Measurements from ENCODE around the gene VMP1.

Gene VMP1

GRCh38 chr17:59743842-59744241 lies 36.4 kb downstream of the VMP1 start:
- no peak overlapping the region for H3K27ac ChIP-seq
- TF ChIP-seq, protein P1, sequence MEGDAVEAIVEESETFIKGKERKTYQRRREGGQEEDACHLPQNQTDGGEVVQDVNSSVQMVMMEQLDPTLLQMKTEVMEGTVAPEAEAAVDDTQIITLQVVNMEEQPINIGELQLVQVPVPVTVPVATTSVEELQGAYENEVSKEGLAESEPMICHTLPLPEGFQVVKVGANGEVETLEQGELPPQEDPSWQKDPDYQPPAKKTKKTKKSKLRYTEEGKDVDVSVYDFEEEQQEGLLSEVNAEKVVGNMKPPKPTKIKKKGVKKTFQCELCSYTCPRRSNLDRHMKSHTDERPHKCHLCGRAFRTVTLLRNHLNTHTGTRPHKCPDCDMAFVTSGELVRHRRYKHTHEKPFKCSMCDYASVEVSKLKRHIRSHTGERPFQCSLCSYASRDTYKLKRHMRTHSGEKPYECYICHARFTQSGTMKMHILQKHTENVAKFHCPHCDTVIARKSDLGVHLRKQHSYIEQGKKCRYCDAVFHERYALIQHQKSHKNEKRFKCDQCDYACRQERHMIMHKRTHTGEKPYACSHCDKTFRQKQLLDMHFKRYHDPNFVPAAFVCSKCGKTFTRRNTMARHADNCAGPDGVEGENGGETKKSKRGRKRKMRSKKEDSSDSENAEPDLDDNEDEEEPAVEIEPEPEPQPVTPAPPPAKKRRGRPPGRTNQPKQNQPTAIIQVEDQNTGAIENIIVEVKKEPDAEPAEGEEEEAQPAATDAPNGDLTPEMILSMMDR (IDR thresholded peaks at IDR 0.05): no peak
- H3K27me3 ChIP-seq: no peaks in the 10 kb centered on the region
- H3K9me3 ChIP-seq: no peaks in the 10 kb centered on the region
- H3K36me3 ChIP-seq: peaks cover 4 to 29% (median 5%) of the 10 kb centered on the region in 3 donors
- DNase-seq: no peak
- no peak overlapping the region for H3K4me3 ChIP-seq
- no peaks in the 10 kb centered on the region for H3K4me1 ChIP-seq
- intact Hi-C loops (cut with DNase I; ENCODE audit: low total_unique reads): no loop called here

GRCh38 chr17:59745040-59745439 lies 37.6 kb downstream of the VMP1 start:
- Histone ChIP-seq H3K4me1 (no peaks in the 10 kb centered on the region), H3K27ac (no peak overlapping the region), H3K36me3 (peaks cover 0 to 19% (median 5%) of the 10 kb centered on the region in 3 donors), H3K4me3 (no peak overlapping the region), H3K9me3 (no peaks in the 10 kb centered on the region), H3K27me3 (no peaks in the 10 kb centered on the region)
- intact Hi-C loops (cut with DNase I; ENCODE audit: low total_unique reads): no loop called here
- TF ChIP-seq, protein P1 (IDR thresholded peaks at IDR 0.05): no peak
- DNase-seq: no peak

DNA sequence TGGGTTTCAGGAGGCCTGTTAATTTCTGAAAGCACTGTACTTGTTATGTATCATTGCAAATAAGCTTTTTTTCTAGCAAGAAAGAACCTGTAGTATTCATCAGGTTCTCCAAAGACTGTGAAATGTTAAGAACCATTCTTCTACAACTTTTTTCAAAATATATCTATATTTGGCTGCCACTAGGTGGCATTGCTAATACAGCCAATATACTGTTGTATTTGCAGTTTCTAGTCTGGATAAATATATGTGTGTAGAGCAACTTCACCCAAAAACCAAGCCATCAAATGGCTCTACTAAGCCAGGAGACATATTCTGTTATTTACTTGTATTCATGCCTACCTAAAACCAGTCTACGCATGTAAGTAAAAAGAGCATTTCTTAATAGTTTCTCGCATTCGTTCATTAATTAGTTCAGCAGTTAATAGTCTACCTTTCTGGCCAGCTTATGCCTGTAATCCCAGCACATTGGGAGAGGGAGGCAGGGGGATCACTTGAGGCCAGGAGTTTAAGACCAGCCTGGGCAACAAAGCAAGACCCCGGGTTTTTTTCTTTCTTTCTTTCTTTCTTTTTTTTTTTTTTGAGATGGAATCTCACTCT lies 39.5 kb downstream of the VMP1 start:
- Histone ChIP-seq H3K4me3 (no peak overlapping the region), H3K4me1 (no peaks in the 10 kb centered on the region), H3K9me3 (no peaks in the 10 kb centered on the region), H3K36me3 (peaks cover 0 to 13% (median 5%) of the 10 kb centered on the region in 3 donors), H3K27ac (no peak overlapping the region), H3K27me3 (no peaks in the 10 kb centered on the region)
- intact Hi-C loops (cut with DNase I; ENCODE audit: low total_unique reads): no loop called here
- TF ChIP-seq, protein P1 (IDR thresholded peaks at IDR 0.05): peak; percentile 61 to 72
- DNase-seq: no peak

GRCh38 chr17:59748591-59748990 lies 41.1 kb downstream of the VMP1 start:
- intact Hi-C loops (cut with DNase I; ENCODE audit: low total_unique reads): no loop called here
- no peak for DNase-seq

GRCh38 chr17:59751955-59752413 lies 44.5 kb downstream of the VMP1 start:
- H3K4me3 ChIP-seq: no peak overlapping the region
- H3K9me3 ChIP-seq: no peaks in the 10 kb centered on the region
- H3K27ac ChIP-seq: no peak overlapping the region
- intact Hi-C loops (cut with DNase I; ENCODE audit: low total_unique reads): loop anchor here (2.0 kb wide), 1 partner anchor 87 kb away; no protein-coding TSS in a partner anchor
- no peak for DNase-seq
- no peaks in the 10 kb centered on the region for H3K27me3 ChIP-seq
- peaks cover 0 to 32% (median 11%) of the 10 kb centered on the region in 4 donors for H3K4me1 ChIP-seq
- no peaks in the 10 kb centered on the region for H3K36me3 ChIP-seq
- TF ChIP-seq, protein P1 (IDR thresholded peaks at IDR 0.05): no peak

More at GRCh38 chr17:59748591-59748990, 41.1 kb downstream of the VMP1 start:
- H3K27ac ChIP-seq: no peak overlapping the region
- no peaks in the 10 kb centered on the region for H3K36me3 ChIP-seq
- no peaks in the 10 kb centered on the region for H3K27me3 ChIP-seq
- no peaks in the 10 kb centered on the region for H3K9me3 ChIP-seq
- no peak overlapping the region for H3K4me3 ChIP-seq
- H3K4me1 ChIP-seq: no peaks in the 10 kb centered on the region
- TF ChIP-seq, protein P1 (IDR thresholded peaks at IDR 0.05): no peak

Data from tibial artery (tissue), 4 donors.